ENCODE data around the gene PRG3. TPM values are rescaled to one million over a fixed set of nuclear protein-coding genes. Genes with fewer than 3 reads are reported as not detected.

The PRG3 gene
- total and polyA plus RNA-seq, 2 of the 13 experiments (the other 11 are each of a cell fraction or from before 2014, with no cell fraction given): not detected

DNA sequence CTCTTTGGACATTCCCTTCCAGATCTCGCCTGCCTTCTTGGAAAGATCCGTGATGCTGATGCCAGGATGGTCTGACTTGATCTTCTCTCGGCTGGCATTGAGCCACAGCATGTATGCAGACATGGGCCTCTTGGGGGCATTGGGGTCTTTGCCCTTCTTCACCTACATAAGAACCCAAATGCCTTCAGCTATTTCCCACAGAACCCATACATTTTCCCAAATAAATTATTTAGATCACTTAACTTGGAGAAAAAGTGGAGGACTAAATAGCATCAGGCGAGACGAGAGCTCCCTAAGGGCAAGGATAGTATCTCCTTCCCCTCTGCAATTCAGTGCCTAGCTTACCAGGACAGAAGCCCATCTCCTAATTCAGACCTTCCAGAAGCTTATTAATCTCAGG lies 53.2 kb downstream of the PRG3 start:
- ATAC-seq (no peak), FAIRE-seq (no peak), DNase-seq (ENCODE audit: low spot score) (no peak)
- intact Hi-C loops (cut with micrococcal nuclease; ENCODE audit: unreplicated experiment) (no loop called here), in situ Hi-C loops (cut with HindIII; ENCODE audit: extremely low pct_ligation_motif_present, low pct_unique_long_range_greater_than_20kb) (no loop called here)
- Histone ChIP-seq H3K4me1 (ENCODE audit: insufficient read depth, low read length) (peaks cover 28% of the 10 kb centered on the region), H3K9me3 (ENCODE audit: low read length) (no peaks in the 10 kb centered on the region), H3K27me3 (ENCODE audit: control insufficient read depth in 1 of 2, insufficient read depth in 2 of 2, low read length in 2 of 2) (no peaks in the 10 kb centered on the region; a peak in 1 of 5 replicates), H3K9ac (ENCODE audit: insufficient read depth, low read depth, low read length) (no peak overlapping the region), H4K20me1 (ENCODE audit: insufficient read depth, low read length) (no peaks in the 10 kb centered on the region; the same call in 1 of the 2 replicates), H2AFZ (ENCODE audit: low read length) (no peak overlapping the region), H3K27ac (ENCODE audit: extremely low read length, insufficient read depth, low read length) (no peak overlapping the region), H3K36me3 (replicated peaks in 1 of 2; ENCODE audit: control insufficient read depth in 1 of 2, insufficient read depth in 2 of 2, low read length in 2 of 2) (peaks cover 30 to 67% of the 10 kb centered on the region in 2 experiments), H3K4me3 (replicated peaks in 1 of 3; ENCODE audit: insufficient read depth in 1 of 3, low read depth in 2 of 3, low read length in 3 of 3) (no peak overlapping the region), H3K79me2 (ENCODE audit: insufficient read depth, low read length) (peaks cover 14% of the 10 kb centered on the region), H3K4me2 (ENCODE audit: low read depth, low read length) (no peak overlapping the region)
- TF ChIP-seq ZMYM3 (CRISPR knock-in tag; IDR thresholded peaks at IDR 0.05) (no peak), HMGA1 (CRISPR knock-in tag; conservative IDR thresholded peaks at IDR 0.05) (no peak), ZNF790 (CRISPR knock-in tag; IDR thresholded peaks at IDR 0.05; ENCODE audit: borderline replicate concordance) (no peak), KDM5B (CRISPR knock-in tag; IDR thresholded peaks at IDR 0.05; ENCODE audit: borderline replicate concordance) (no peak), MAFK (conservative IDR thresholded peaks at IDR 0.05 in 1 of 2, IDR thresholded peaks at IDR 0.05 in 1 of 2; ENCODE audit: low read length in 2 of 2) (no peak), ELF3 (CRISPR knock-in tag; IDR thresholded peaks at IDR 0.05) (no peak), ZNF781 (CRISPR knock-in tag; IDR thresholded peaks at IDR 0.05; ENCODE audit: borderline replicate concordance, not compliant biosample characterization) (no peak), PRPF4 (IDR thresholded peaks at IDR 0.05; ENCODE audit: low read depth, low read length, poor library complexity, severe bottlenecking) (no peak), ZNF432 (CRISPR knock-in tag; IDR thresholded peaks at IDR 0.05; ENCODE audit: borderline replicate concordance) (no peak), ZSCAN21 (CRISPR knock-in tag; IDR thresholded peaks at IDR 0.05; ENCODE audit: borderline replicate concordance) (no peak), SNAI1 (CRISPR knock-in tag; IDR thresholded peaks at IDR 0.05; ENCODE audit: borderline replicate concordance) (no peak)
- TF ChIP-seq, protein P1, sequence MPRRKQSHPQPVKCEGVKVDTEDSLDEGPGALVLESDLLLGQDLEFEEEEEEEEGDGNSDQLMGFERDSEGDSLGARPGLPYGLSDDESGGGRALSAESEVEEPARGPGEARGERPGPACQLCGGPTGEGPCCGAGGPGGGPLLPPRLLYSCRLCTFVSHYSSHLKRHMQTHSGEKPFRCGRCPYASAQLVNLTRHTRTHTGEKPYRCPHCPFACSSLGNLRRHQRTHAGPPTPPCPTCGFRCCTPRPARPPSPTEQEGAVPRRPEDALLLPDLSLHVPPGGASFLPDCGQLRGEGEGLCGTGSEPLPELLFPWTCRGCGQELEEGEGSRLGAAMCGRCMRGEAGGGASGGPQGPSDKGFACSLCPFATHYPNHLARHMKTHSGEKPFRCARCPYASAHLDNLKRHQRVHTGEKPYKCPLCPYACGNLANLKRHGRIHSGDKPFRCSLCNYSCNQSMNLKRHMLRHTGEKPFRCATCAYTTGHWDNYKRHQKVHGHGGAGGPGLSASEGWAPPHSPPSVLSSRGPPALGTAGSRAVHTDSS (CRISPR knock-in tag; conservative IDR thresholded peaks at IDR 0.05): no peak
- TF ChIP-seq, protein P2, sequence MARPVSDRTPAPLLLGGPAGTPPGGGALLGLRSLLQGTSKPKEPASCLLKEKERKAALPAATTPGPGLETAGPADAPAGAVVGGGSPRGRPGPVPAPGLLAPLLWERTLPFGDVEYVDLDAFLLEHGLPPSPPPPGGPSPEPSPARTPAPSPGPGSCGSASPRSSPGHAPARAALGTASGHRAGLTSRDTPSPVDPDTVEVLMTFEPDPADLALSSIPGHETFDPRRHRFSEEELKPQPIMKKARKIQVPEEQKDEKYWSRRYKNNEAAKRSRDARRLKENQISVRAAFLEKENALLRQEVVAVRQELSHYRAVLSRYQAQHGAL (CRISPR knock-in tag; IDR thresholded peaks at IDR 0.05; ENCODE audit: not compliant biosample characterization): no peak
- 94% methylated on average over 5 of the region's 5 CpGs for WGBS (ENCODE audit: low lambda C conversion rate)
- CTCF ChIA-PET (ENCODE audit: low intra/inter-chr PET ratio, low total read pairs): no interaction called here
- POLR2A ChIA-PET: no interaction called here
- no TSS peak for BruUV-seq (replicated peaks)

Other genes with a start within 250 kb of the PRG3 start
- gene LRRC55, start 199.2 kb downstream of the PRG3 start, total RNA-seq (2016; rRNA removed; fragmentation: Illumina TruSeq; extraction: Trizol): not detected in 2 replicates
- not detected in 2 replicates for gene LRRC55, start 199.2 kb downstream of the PRG3 start, polyA plus RNA-seq (2011; rRNA removed)
- gene APLNR, start 143.9 kb downstream of the PRG3 start, total RNA-seq (2016; rRNA removed; fragmentation: Illumina TruSeq; extraction: Trizol): not detected in 2 replicates
- not detected in 2 replicates for gene APLNR, start 143.9 kb downstream of the PRG3 start, polyA plus RNA-seq (2011; rRNA removed)
- 12.2 and 13.7 TPM in 2 replicates for gene TNKS1BP1, start 56.2 kb downstream of the PRG3 start, total RNA-seq (2016; rRNA removed; fragmentation: Illumina TruSeq; extraction: Trizol)
- 15.0 and 15.5 TPM in 2 replicates for gene TNKS1BP1, start 56.2 kb downstream of the PRG3 start, polyA plus RNA-seq (2011; rRNA removed)
- gene SSRP1, start 45.3 kb downstream of the PRG3 start, total RNA-seq (2016; rRNA removed; fragmentation: Illumina TruSeq; extraction: Trizol): 129 and 175 TPM in 2 replicates
- gene SSRP1, start 45.3 kb downstream of the PRG3 start, polyA plus RNA-seq (2011; rRNA removed): 86.4 and 93.6 TPM in 2 replicates
- gene P2RX3, start 42.8 kb downstream of the PRG3 start, total RNA-seq (2016; rRNA removed; fragmentation: Illumina TruSeq; extraction: Trizol): not detected in 2 replicates
- gene P2RX3, start 42.8 kb downstream of the PRG3 start, polyA plus RNA-seq (2011; rRNA removed): 0.08 and 0.20 TPM in 2 replicates
- not detected in 2 replicates for gene PRG2, start 9.5 kb upstream of the PRG3 start, total RNA-seq (2016; rRNA removed; fragmentation: Illumina TruSeq; extraction: Trizol)
- not detected in 2 replicates for gene PRG2, start 9.5 kb upstream of the PRG3 start, polyA plus RNA-seq (2011; rRNA removed)
- gene SLC43A3, start 46.0 kb upstream of the PRG3 start, total RNA-seq (2016; rRNA removed; fragmentation: Illumina TruSeq; extraction: Trizol): not detected in 2 replicates
- gene SLC43A3, start 46.0 kb upstream of the PRG3 start, polyA plus RNA-seq (2011; rRNA removed): 2.6 and 4.2 TPM in 2 replicates
- 0.45 and 1.3 TPM in 2 replicates for gene RTN4RL2, start 79.4 kb upstream of the PRG3 start, total RNA-seq (2016; rRNA removed; fragmentation: Illumina TruSeq; extraction: Trizol)
- gene RTN4RL2, start 79.4 kb upstream of the PRG3 start, polyA plus RNA-seq (2011; rRNA removed): 4.3 and 8.4 TPM in 2 replicates
- 40.0 and 72.3 TPM in 2 replicates for gene SLC43A1, start 134.6 kb upstream of the PRG3 start, total RNA-seq (2016; rRNA removed; fragmentation: Illumina TruSeq; extraction: Trizol)
- gene SLC43A1, start 134.6 kb upstream of the PRG3 start, polyA plus RNA-seq (2011; rRNA removed): 87.6 and 124 TPM in 2 replicates
- 82.2 and 103 TPM in 2 replicates for gene TIMM10, start 149.6 kb upstream of the PRG3 start, total RNA-seq (2016; rRNA removed; fragmentation: Illumina TruSeq; extraction: Trizol)
- 56.3 and 67.8 TPM in 2 replicates for gene TIMM10, start 149.6 kb upstream of the PRG3 start, polyA plus RNA-seq (2011; rRNA removed)
- not detected in 2 replicates for gene SMTNL1, start 156.4 kb upstream of the PRG3 start, total RNA-seq (2016; rRNA removed; fragmentation: Illumina TruSeq; extraction: Trizol)
- 0.04 TPM in 1 of 2 replicates, not detected in the other for gene SMTNL1, start 156.4 kb upstream of the PRG3 start, polyA plus RNA-seq (2011; rRNA removed)
- 30.3 and 37.6 TPM in 2 replicates for gene UBE2L6, start 186.5 kb upstream of the PRG3 start, total RNA-seq (2016; rRNA removed; fragmentation: Illumina TruSeq; extraction: Trizol)
- 30.4 and 38.3 TPM in 2 replicates for gene UBE2L6, start 186.5 kb upstream of the PRG3 start, polyA plus RNA-seq (2011; rRNA removed)
- 1.6 and 2.0 TPM in 2 replicates for gene SERPING1, start 216.5 kb upstream of the PRG3 start, total RNA-seq (2016; rRNA removed; fragmentation: Illumina TruSeq; extraction: Trizol)
- 10.4 and 23.3 TPM in 2 replicates for gene SERPING1, start 216.5 kb upstream of the PRG3 start, polyA plus RNA-seq (2011; rRNA removed)

All from HepG2 (cell line).